GM19351 (cell line): ENCODE measurements around the gene CMKLR1.

Experiments
- ATAC-seq: cut with Tn5 transposase; IDR thresholded peaks from one replicate; pipeline ENCODE4 v1.9.1; 2021; ENCODE audit warnings: mild to moderate bottlenecking, moderate library complexity; ENCODE audit not compliant: unreplicated experiment

Gene CMKLR1

DNA sequence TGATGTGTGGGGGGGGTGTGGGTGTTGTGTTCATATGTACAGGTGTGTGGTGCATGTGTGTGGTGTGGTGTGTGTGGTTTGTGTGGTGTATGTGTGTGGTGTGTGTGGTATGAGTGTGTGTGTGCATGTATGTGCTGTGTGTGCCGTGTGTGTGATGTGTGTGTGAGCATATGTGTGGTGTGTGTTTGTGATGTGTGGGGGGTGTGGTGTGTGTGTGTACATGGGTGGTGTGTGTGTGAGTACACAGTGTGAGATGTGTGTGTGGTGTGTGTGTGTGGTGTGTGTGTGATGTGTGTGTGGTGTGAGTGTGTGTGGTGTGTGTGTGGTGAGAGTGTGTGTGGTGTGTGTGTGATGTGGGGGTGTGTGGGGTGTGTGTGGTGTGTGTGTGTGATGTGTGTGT lies 24.5 kb upstream of the CMKLR1 start:
- no peak for ATAC-seq

- ATAC-seq: no peak
Observed at GRCh38 chr12:108363165-108363564, 24.1 kb upstream of the CMKLR1 start.

GRCh38 chr12:108361606-108362005 lies 22.5 kb upstream of the CMKLR1 start:
- ATAC-seq: no peak

GRCh38 chr12:108360487-108360886 lies 21.4 kb upstream of the CMKLR1 start:
- peak; percentile 65 for ATAC-seq

GRCh38 chr12:108360057-108360456 lies 20.9 kb upstream of the CMKLR1 start:
- no peak for ATAC-seq

DNA sequence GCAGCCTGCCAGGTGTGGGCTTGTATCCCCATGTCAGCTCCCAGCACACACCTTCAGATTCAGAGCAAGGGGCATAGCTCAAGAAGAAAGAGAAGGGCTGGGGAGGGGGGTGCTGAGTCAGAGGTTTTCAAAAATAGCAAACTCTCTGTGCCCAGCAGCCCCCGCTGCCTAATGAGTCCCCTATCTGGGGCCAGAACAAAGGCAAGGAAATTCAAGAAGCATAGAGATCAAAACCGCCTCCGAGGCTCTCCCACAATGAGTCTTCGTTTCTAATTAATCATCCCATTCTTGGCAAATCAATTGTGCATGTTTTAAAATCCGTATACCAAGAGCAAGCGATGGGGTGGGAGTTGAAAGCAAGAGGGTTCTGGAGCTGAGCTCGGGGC lies 19.5 kb upstream of the CMKLR1 start:
- no peak for ATAC-seq

GRCh38 chr12:108357834-108358579 lies 18.9 kb upstream of the CMKLR1 start:
- no peak for ATAC-seq

DNA sequence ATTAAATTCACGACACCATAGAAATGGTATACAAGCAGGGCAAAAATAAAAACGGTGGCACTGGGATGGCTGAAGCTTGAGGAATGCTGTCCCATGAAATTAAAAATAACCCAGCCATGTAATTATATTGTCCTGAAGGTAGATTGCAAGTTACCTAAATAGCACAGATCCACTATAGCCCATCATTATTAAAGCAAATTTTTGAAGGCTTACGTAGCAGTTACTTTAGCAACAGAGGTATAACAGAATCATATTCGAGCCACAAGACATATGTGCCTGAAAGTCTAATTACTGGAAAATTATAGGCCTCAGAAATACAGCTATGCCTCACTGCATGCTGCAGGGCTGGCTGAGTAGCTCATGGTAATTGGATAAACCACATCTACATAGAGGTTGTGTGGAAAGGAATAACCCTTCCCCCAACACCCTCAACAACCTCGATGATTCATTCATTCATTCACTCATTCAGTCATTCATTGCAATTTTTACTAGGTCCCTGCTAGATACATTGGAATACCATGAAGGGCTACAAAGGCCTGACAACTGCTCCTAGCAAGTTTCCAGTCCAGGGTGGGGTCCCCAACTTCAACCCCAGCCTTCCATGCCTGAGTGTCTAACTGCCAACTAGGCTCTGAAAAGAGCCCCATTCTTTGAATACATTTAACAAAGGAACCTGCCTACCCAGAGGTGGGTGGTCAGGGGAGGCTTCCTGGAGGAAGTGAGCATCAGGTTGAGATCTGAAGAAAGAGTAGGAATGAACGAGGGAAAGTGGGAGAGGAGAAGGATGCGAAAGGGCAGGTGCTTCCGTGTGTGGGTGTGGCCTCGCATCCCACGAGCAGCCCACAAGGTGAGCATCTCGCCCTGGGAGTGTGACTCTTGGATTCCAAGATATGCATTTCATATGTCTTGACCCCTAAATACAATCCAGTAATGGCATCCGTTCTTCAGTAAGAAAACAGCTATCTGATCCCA lies 18.0 kb upstream of the CMKLR1 start:
- no peak for ATAC-seq

DNA sequence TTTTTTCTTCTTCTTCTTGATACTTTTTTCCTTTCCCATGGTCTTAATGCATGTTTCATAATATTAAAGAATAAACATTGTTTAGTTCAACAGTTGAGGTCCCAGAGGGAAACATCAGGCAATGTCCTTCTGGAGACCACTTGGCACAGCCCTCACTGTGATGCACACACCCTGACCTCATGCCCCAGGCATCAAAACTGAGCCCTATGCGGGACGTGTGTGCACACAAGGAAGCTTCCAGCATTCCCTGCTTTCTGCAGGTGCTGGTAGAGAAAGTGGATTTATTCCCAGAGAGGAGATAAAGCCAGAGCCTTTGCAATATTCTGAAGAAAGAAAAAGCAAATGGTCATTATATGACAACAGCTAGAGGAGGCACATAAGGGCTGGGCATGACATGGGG lies 16.0 kb upstream of the CMKLR1 start:
- no peak for ATAC-seq

DNA sequence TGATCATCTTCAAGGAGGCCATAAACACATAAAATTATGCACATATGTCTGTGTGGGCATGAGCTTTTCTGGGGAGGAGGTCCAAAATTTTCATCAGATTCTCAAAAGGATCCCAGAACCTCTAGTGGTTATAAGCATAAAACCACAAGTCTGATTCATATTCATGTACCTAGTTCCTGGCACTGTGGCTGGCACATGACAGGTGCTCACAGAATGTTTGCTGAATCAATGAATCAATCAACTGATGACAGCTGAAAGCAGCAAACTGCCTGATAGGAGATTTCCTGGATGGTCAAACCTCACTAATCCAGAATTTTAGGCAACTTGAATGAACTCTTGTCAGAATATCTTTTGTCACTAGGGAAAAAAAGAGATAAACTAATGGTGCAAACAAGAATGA lies 13.5 kb upstream of the CMKLR1 start:
- no peak for ATAC-seq

GRCh38 chr12:108350511-108350910 lies 11.4 kb upstream of the CMKLR1 start:
- ATAC-seq: no peak

DNA sequence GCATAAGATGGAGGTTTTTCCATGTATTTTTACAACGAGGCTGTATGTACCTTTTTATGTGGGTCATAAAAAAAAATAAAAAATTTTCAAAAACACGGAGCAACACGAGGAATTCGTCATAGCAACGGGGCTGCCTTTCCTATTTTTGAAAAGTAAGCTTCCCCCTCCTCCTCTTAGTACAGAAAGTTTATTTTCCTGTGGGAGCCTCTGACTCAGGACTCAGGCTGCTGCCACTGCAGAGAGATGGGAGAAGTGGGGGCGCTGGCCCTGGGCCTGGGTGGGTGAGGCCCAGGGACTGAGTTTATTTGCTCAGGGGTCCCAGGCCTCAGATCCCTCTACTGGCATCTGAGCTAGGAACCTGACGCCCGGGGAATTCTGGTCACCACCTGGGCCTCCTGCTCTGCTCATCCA lies 10.2 kb upstream of the CMKLR1 start:
- no peak for ATAC-seq

- no peak for ATAC-seq
Observed at GRCh38 chr12:108348842-108349241, 9.7 kb upstream of the CMKLR1 start.

DNA sequence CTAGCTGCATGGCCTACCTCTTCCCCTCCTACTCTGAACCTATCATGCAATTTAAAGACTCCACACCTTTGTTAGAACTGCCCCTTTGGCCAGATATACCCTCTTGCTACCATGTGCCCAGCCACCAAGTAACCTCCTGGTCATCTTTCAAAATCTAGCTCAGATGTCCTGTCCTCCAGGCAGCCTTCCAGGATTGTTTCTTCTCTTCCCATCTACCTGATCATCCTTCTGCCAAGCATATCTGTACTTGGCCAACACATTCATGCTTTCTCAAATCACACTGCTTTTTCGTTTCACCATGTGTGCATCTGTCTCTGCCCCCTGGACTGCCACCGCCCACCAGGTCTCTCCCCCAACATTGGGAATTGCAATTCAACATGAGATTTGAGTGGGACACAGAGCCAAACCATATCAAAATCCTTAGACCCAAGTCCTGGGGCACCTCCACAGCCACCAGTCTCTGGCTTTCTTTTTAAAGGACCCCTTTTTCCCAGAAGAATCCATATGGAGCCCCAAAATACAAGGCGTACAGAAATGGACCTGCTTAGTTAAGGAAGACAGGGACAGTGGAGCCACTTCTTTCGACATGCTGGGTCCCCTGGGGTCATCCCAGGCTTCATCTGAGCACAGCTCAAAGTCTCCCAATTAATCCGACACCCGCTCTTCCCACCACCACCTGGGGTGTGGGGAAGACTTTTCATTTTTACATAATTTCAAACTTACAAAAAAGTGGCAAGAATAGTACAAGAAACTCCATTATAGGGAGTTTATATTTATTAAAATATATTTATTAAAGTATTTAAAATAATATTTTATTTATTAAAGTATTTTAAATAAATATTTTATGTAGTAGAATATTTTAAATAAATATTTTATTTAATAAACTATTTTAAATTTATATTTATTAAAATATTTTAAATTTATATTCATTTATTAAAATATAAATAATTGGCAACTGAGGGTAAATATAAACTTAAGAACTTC lies 7.9 kb upstream of the CMKLR1 start:
- ATAC-seq: no peak

DNA sequence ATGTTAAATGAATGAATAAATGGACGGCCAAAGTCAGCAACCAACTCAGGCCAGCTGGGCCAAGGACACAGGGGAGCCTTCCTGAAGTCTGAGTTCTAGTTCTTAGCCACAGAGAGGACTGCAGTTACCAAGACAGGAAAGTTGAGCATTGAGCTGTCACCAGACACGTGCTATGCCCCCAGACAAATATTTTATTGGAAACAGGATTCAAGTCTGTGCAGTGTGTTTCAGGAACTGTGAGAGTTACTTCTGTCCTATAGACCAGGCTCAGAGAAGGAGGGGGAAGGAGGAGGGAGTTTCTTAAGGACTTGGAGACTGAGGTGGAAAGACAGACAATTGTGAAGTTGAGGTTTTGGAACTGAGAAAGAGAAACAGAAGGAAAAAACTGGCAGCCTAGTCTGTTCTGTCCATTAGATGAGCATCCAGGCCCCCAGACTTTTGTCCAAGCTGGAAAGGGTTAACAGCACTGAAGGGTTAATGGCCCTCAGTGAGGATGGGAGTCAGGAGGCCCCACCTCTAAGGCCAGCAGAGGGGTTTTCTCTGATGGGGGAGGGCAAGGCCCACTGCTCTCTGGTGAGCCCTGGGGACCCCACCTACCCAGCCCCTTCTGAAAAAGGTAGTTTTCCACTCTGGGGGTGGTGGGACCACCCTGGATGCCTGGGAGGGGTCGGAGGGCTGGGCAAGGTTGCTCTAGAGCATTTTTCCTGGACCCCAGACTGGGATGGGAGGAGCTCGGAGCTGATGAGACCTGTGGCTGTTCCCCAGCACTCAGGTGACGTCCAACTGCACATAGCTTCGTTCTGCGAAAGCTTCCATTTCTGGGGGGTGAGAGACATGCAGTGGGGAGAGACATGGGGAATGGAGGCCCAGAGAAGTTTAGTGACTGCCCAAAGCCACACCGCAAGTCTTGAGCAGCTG lies 6.9 kb upstream of the CMKLR1 start:
- no peak for ATAC-seq

GRCh38 chr12:108342985-108343384 lies 3.9 kb upstream of the CMKLR1 start:
- ATAC-seq: no peak

- ATAC-seq: no peak
Observed at GRCh38 chr12:108341854-108342847, 3.0 kb upstream of the CMKLR1 start.

GRCh38 chr12:108341356-108341755 lies 2.2 kb upstream of the CMKLR1 start:
- no peak for ATAC-seq

DNA sequence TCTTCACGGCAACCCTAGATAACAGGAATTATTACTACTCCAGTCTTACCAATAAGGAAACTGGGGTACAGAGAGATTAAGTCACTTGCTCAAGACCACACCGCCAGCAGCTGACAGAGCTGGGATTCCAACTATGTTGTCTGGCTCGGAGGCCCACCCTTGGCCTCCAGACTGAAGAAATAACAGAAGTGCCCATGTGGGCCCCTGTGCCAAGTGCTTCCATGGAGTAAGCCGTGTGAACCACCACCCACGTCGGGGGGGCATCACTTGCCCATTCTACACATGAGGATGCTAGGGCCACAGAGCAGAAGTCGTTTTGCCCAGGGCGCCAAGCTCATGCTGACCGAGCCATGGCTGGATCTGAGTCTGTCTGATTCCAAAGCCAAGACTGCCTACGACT lies 926 bp upstream of the CMKLR1 start:
- ATAC-seq: no peak
